ENCODE results near the gene COL23A1.

DNA sequence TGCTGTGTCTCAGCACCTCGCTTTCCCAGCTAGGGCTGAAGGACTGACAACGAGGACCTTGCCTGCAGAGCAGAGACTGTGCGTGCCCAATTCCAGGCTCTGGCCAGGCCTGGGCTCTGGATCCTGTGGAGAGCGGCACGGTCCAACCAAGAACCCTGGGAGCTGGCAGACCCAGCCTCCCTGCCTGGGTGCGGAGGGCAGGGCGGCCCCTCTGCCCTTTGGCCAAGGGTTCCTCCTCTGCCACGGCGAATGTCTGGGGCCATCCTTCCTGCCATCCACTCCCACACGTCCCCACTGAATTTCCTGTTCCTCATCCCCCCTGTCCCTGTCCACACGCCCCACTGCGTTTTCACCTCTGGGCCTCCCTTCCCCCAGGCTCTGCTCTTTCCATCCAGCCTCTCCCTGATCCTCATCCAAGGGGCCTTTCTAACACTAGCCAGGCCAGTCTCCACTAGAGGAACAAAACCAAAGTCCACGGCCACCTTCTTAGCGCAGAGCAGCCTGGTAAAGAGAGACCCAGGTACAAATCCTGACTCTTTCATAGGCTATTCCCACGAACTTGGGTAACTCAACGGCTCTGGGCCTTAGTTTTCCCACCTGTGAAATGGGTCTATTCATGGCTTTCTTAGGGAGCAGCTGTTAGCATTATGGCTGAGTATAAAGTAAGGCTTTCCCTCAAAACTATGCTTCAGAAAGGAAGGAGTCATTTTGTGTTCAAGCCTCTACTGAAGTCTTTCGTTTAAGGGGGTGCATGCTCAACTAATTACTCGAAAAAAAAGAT lies 262.1 kb downstream of the COL23A1 start:
- TF ChIP-seq POLR2AphosphoS5 (IDR thresholded peaks at IDR 0.05; ENCODE audit: low read depth, low read length) (no peak), MLX (CRISPR knock-in tag; IDR thresholded peaks at IDR 0.05) (no peak), ZNF232 (CRISPR knock-in tag; IDR thresholded peaks at IDR 0.05; ENCODE audit: borderline replicate concordance) (no peak), RFX1 (IDR thresholded peaks at IDR 0.05) (no peak), HDAC2 (CRISPR knock-in tag; IDR thresholded peaks at IDR 0.05) (no peak), FOXA3 (CRISPR knock-in tag; IDR thresholded peaks at IDR 0.05) (no peak), ZNF772 (CRISPR knock-in tag; IDR thresholded peaks at IDR 0.05) (no peak), SRSF1 (optimal IDR thresholded peaks at IDR 0.05; ENCODE audit: low read depth, low read length) (no peak), NR2F1 (CRISPR knock-in tag; IDR thresholded peaks at IDR 0.05) (no peak), ELF4 (CRISPR knock-in tag; IDR thresholded peaks at IDR 0.05; ENCODE audit: borderline replicate concordance) (no peak)
- TF ChIP-seq, protein P1, sequence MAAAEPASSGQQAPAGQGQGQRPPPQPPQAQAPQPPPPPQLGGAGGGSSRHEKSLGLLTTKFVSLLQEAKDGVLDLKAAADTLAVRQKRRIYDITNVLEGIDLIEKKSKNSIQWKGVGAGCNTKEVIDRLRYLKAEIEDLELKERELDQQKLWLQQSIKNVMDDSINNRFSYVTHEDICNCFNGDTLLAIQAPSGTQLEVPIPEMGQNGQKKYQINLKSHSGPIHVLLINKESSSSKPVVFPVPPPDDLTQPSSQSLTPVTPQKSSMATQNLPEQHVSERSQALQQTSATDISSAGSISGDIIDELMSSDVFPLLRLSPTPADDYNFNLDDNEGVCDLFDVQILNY (CRISPR knock-in tag; conservative IDR thresholded peaks at IDR 0.05): no peak
